Measurements from ENCODE around the gene KIF18B. TPM values are rescaled to one million over a fixed set of nuclear protein-coding genes. Genes with fewer than 3 reads are reported as not detected.
A peak's percentile ranks its signal among the peaks of the same experiment; 100 is the strongest.

The KIF18B gene
- total RNA-seq, 1 experiment from 2014 or later, result 58.5 TPM

- peak overlapping the region; percentile 88 for H3K4me2 ChIP-seq
- ChIA-PET CTCF (interaction anchor here (0.5 to 0.7 kb wide), 2 partner anchors 22 to 231 kb away, joined by 3 to 12 read pairs; no protein-coding TSS in a partner anchor), POLR2A (ENCODE audit: unreplicated experiment) (interaction anchor here (0.5 kb wide), 2 partner anchors 37 to 228 kb away, joined by 3 to 5 read pairs; no protein-coding TSS in a partner anchor)
- no peaks in the 10 kb centered on the region for H3K9me2 ChIP-seq (ENCODE audit: insufficient read depth)
- no peaks in the 10 kb centered on the region for H4K20me1 ChIP-seq (ENCODE audit: insufficient read depth)
- DNase-seq, result peak in 1 of 2 experiments; percentile 19
- peaks cover 19% of the 10 kb centered on the region for H3K79me2 ChIP-seq (ENCODE audit: low read depth)
- no peak overlapping the region; the same call in 1 of the 2 replicates for H3K4me3 ChIP-seq
- peaks cover 58% of the 10 kb centered on the region for H3K4me1 ChIP-seq (replicated peaks; ENCODE audit: insufficient read depth)
- no TSS peak for BruUV-seq (replicated peaks)
- intact Hi-C loops (cut with micrococcal nuclease; ENCODE audit: unreplicated experiment), result no loop called here
- H3K9me3 ChIP-seq (ENCODE audit: insufficient read depth, low read depth), result no peaks in the 10 kb centered on the region
- no peak for TF ChIP-seq CTCF (conservative IDR thresholded peaks at IDR 0.05)
- H3K27ac ChIP-seq, result peak overlapping the region; percentile 66
- no peak overlapping the region for H2AFZ ChIP-seq
- H3K36me3 ChIP-seq (ENCODE audit: low read depth), result no peaks in the 10 kb centered on the region
- no peaks in the 10 kb centered on the region for H3K27me3 ChIP-seq (ENCODE audit: insufficient read depth, low read depth)
- peaks cover 43% of the 10 kb centered on the region for H3F3A ChIP-seq (ENCODE audit: insufficient read depth, low read depth)
Measured at GRCh38 chr17:44902135-44902760, 45.3 kb downstream of the KIF18B start.

GRCh38 chr17:44901411-44901921 lies 46.1 kb downstream of the KIF18B start:
- ChIA-PET CTCF (no interaction called here), POLR2A (ENCODE audit: unreplicated experiment) (interaction anchor here (0.5 to 0.7 kb wide), 3 partner anchors 61 to 229 kb away, joined by 3 to 4 read pairs (median 3); no protein-coding TSS in a partner anchor)
- Histone ChIP-seq H4K20me1 (ENCODE audit: insufficient read depth) (0 out of 2 replicates have a peak, but pooled peaks cover 5% of the 10 kb centered on the region), H3K4me3 (peak overlapping the region; percentile 17; the same call in 1 of the 2 replicates), H3K4me2 (peak overlapping the region; percentile 88), H3F3A (ENCODE audit: insufficient read depth, low read depth) (peaks cover 43% of the 10 kb centered on the region), H3K79me2 (ENCODE audit: low read depth) (peaks cover 27% of the 10 kb centered on the region), H3K27ac (peak overlapping the region; percentile 66), H3K9me3 (ENCODE audit: insufficient read depth, low read depth) (no peaks in the 10 kb centered on the region), H3K9me2 (ENCODE audit: insufficient read depth) (no peaks in the 10 kb centered on the region), H2AFZ (no peak overlapping the region), H3K36me3 (ENCODE audit: low read depth) (no peaks in the 10 kb centered on the region), H3K4me1 (replicated peaks; ENCODE audit: insufficient read depth) (peaks cover 54% of the 10 kb centered on the region), H3K27me3 (ENCODE audit: insufficient read depth, low read depth) (no peaks in the 10 kb centered on the region)
- no TSS peak for BruUV-seq (replicated peaks)
- TF ChIP-seq EZH2 (IDR thresholded peaks at IDR 0.05; ENCODE audit: low read depth) (no peak), CTCF (conservative IDR thresholded peaks at IDR 0.05) (no peak)
- intact Hi-C loops (cut with micrococcal nuclease; ENCODE audit: unreplicated experiment), result no loop called here
- DNase-seq, result peak; percentile 44 to 87

GRCh38 chr17:44900894-44901293 lies 46.7 kb downstream of the KIF18B start:
- Histone ChIP-seq H3K27ac (peak overlapping the region; percentile 66), H3K4me2 (peak overlapping the region; percentile 88), H4K20me1 (ENCODE audit: insufficient read depth) (0 out of 2 replicates have a peak, but pooled peaks cover 10% of the 10 kb centered on the region), H3K79me2 (ENCODE audit: low read depth) (peaks cover 33% of the 10 kb centered on the region), H3K4me1 (replicated peaks; ENCODE audit: insufficient read depth) (peaks cover 49% of the 10 kb centered on the region), H2AFZ (no peak overlapping the region), H3K9me3 (ENCODE audit: insufficient read depth, low read depth) (no peaks in the 10 kb centered on the region), H3F3A (ENCODE audit: insufficient read depth, low read depth) (peaks cover 43% of the 10 kb centered on the region), H3K4me3 (peak overlapping the region; percentile 17; the same call in 1 of the 2 replicates), H3K27me3 (ENCODE audit: insufficient read depth, low read depth) (no peaks in the 10 kb centered on the region), H3K9me2 (ENCODE audit: insufficient read depth) (no peaks in the 10 kb centered on the region), H3K36me3 (ENCODE audit: low read depth) (peaks cover under 1% of the 10 kb centered on the region; the same call in 1 of the 2 replicates)
- no peak for TF ChIP-seq EZH2 (IDR thresholded peaks at IDR 0.05; ENCODE audit: low read depth)
- TF ChIP-seq CTCF (conservative IDR thresholded peaks at IDR 0.05), result no peak
- CTCF ChIA-PET, result no interaction called here
- DNase-seq, result peak in 1 of 2 experiments; percentile 35
- POLR2A ChIA-PET (ENCODE audit: unreplicated experiment), result interaction anchor here (0.7 kb wide), 1 partner anchor 196 kb away, joined by 5 read pairs; no protein-coding TSS in a partner anchor
- BruUV-seq (replicated peaks), result no TSS peak
- intact Hi-C loops (cut with micrococcal nuclease; ENCODE audit: unreplicated experiment), result no loop called here
